Measurements from ENCODE around the gene POLA2.
"Not testable (repeated sequence)": the region's sequence is repeated elsewhere in the genome, so short reads cannot be mapped to it uniquely, and the experiment has no call there.

POLA2 gene

GRCh38 chr11:65248184-65248710 lies 13.5 kb upstream of the POLA2 start:
- H3K4me1 ChIP-seq (ENCODE audit: control insufficient read depth, insufficient read depth, low read length); H3K36me3 ChIP-seq (ENCODE audit: control insufficient read depth, insufficient read depth, low read length); H3K27ac ChIP-seq (ENCODE audit: low read depth, low read length); H3K4me3 ChIP-seq (ENCODE audit: low read length); H3K9ac ChIP-seq (ENCODE audit: low read length); H3K27me3 ChIP-seq (ENCODE audit: control insufficient read depth, insufficient read depth, low read length): not testable (repeated sequence)

GRCh38 chr11:65251476-65251875 lies 10.3 kb upstream of the POLA2 start:
- no peaks in the 10 kb centered on the region for H3K27me3 ChIP-seq (ENCODE audit: control insufficient read depth, insufficient read depth, low read length)
- H3K9ac ChIP-seq (ENCODE audit: low read length) = no peak overlapping the region
- H3K4me1 ChIP-seq (ENCODE audit: control insufficient read depth, insufficient read depth, low read length) = no peaks in the 10 kb centered on the region
- no peak overlapping the region for H3K4me3 ChIP-seq (ENCODE audit: low read length)
- no peaks in the 10 kb centered on the region for H3K36me3 ChIP-seq (ENCODE audit: control insufficient read depth, insufficient read depth, low read length)
- H3K27ac ChIP-seq (ENCODE audit: low read depth, low read length) = no peak overlapping the region

GRCh38 chr11:65254724-65255123 lies 7.0 kb upstream of the POLA2 start:
- no peak overlapping the region for H3K4me3 ChIP-seq (ENCODE audit: low read length)
- no peak overlapping the region for H3K9ac ChIP-seq (ENCODE audit: low read length)
- no peaks in the 10 kb centered on the region for H3K36me3 ChIP-seq (ENCODE audit: control insufficient read depth, insufficient read depth, low read length)
- H3K27ac ChIP-seq (ENCODE audit: low read depth, low read length) = no peak overlapping the region
- H3K27me3 ChIP-seq (ENCODE audit: control insufficient read depth, insufficient read depth, low read length) = no peaks in the 10 kb centered on the region
- no peaks in the 10 kb centered on the region for H3K4me1 ChIP-seq (ENCODE audit: control insufficient read depth, insufficient read depth, low read length)

- H3K27ac ChIP-seq (ENCODE audit: low read depth, low read length) = no peak overlapping the region
- H3K4me1 ChIP-seq (ENCODE audit: control insufficient read depth, insufficient read depth, low read length) = peaks cover 9% of the 10 kb centered on the region
- no peaks in the 10 kb centered on the region for H3K36me3 ChIP-seq (ENCODE audit: control insufficient read depth, insufficient read depth, low read length)
- no peak overlapping the region for H3K9ac ChIP-seq (ENCODE audit: low read length)
- no peak overlapping the region for H3K4me3 ChIP-seq (ENCODE audit: low read length)
- H3K27me3 ChIP-seq (ENCODE audit: control insufficient read depth, insufficient read depth, low read length) = no peaks in the 10 kb centered on the region
Measured at GRCh38 chr11:65258988-65259387, 2.8 kb upstream of the POLA2 start.

- Histone ChIP-seq H3K4me3 (ENCODE audit: low read length) (no peak overlapping the region), H3K9ac (ENCODE audit: low read length) (no peak overlapping the region), H3K36me3 (ENCODE audit: control insufficient read depth, insufficient read depth, low read length) (no peaks in the 10 kb centered on the region), H3K27me3 (ENCODE audit: control insufficient read depth, insufficient read depth, low read length) (no peaks in the 10 kb centered on the region), H3K4me1 (ENCODE audit: control insufficient read depth, insufficient read depth, low read length) (peaks cover 9% of the 10 kb centered on the region), H3K27ac (ENCODE audit: low read depth, low read length) (no peak overlapping the region)
Measured at GRCh38 chr11:65260302-65260701, 1.5 kb upstream of the POLA2 start.

GRCh38 chr11:65260756-65261590 lies 789 bp upstream of the POLA2 start:
- H3K36me3 ChIP-seq (ENCODE audit: control insufficient read depth, insufficient read depth, low read length) = no peaks in the 10 kb centered on the region
- H3K27ac ChIP-seq (ENCODE audit: low read depth, low read length) = peak overlapping the region; percentile 90
- peak overlapping the region; percentile 64 for H3K9ac ChIP-seq (ENCODE audit: low read length)
- H3K4me3 ChIP-seq (ENCODE audit: low read length) = peak overlapping the region; percentile 76
- H3K27me3 ChIP-seq (ENCODE audit: control insufficient read depth, insufficient read depth, low read length) = no peaks in the 10 kb centered on the region
- peaks cover 9% of the 10 kb centered on the region for H3K4me1 ChIP-seq (ENCODE audit: control insufficient read depth, insufficient read depth, low read length)

- peak overlapping the region; percentile 76 for H3K4me3 ChIP-seq (ENCODE audit: low read length)
- H3K27ac ChIP-seq (ENCODE audit: low read depth, low read length) = peak overlapping the region; percentile 86
- peak overlapping the region; percentile 46 for H3K9ac ChIP-seq (ENCODE audit: low read length)
- peaks cover 9% of the 10 kb centered on the region for H3K4me1 ChIP-seq (ENCODE audit: control insufficient read depth, insufficient read depth, low read length)
- H3K27me3 ChIP-seq (ENCODE audit: control insufficient read depth, insufficient read depth, low read length) = no peaks in the 10 kb centered on the region
- H3K36me3 ChIP-seq (ENCODE audit: control insufficient read depth, insufficient read depth, low read length) = no peaks in the 10 kb centered on the region
Measured at GRCh38 chr11:65262381-65262680, 569 bp downstream of the POLA2 start.

- H3K4me3 ChIP-seq (ENCODE audit: low read length) = peak overlapping the region; percentile 76
- no peaks in the 10 kb centered on the region for H3K36me3 ChIP-seq (ENCODE audit: control insufficient read depth, insufficient read depth, low read length)
- H3K9ac ChIP-seq (ENCODE audit: low read length) = no peak overlapping the region
- no peaks in the 10 kb centered on the region for H3K27me3 ChIP-seq (ENCODE audit: control insufficient read depth, insufficient read depth, low read length)
- peak overlapping the region; percentile 86 for H3K27ac ChIP-seq (ENCODE audit: low read depth, low read length)
- peaks cover 9% of the 10 kb centered on the region for H3K4me1 ChIP-seq (ENCODE audit: control insufficient read depth, insufficient read depth, low read length)
Measured at GRCh38 chr11:65262776-65263175, 1.0 kb downstream of the POLA2 start.

- H3K4me3 ChIP-seq (ENCODE audit: low read length); H3K9ac ChIP-seq (ENCODE audit: low read length); H3K36me3 ChIP-seq (ENCODE audit: control insufficient read depth, insufficient read depth, low read length); H3K27me3 ChIP-seq (ENCODE audit: control insufficient read depth, insufficient read depth, low read length); H3K4me1 ChIP-seq (ENCODE audit: control insufficient read depth, insufficient read depth, low read length); H3K27ac ChIP-seq (ENCODE audit: low read depth, low read length): not testable (repeated sequence)
Measured at GRCh38 chr11:65264747-65265146, 3.0 kb downstream of the POLA2 start.

- H3K27ac ChIP-seq (ENCODE audit: low read depth, low read length) = no peak overlapping the region
- peaks cover 3% of the 10 kb centered on the region for H3K36me3 ChIP-seq (ENCODE audit: control insufficient read depth, insufficient read depth, low read length)
- H3K27me3 ChIP-seq (ENCODE audit: control insufficient read depth, insufficient read depth, low read length) = no peaks in the 10 kb centered on the region
- H3K4me3 ChIP-seq (ENCODE audit: low read length) = no peak overlapping the region
- no peak overlapping the region for H3K9ac ChIP-seq (ENCODE audit: low read length)
- H3K4me1 ChIP-seq (ENCODE audit: control insufficient read depth, insufficient read depth, low read length) = peaks cover 6% of the 10 kb centered on the region
Measured at GRCh38 chr11:65266210-65266609, 4.4 kb downstream of the POLA2 start.

- no peak overlapping the region for H3K9ac ChIP-seq (ENCODE audit: low read length)
- peaks cover 17% of the 10 kb centered on the region for H3K4me1 ChIP-seq (ENCODE audit: control insufficient read depth, insufficient read depth, low read length)
- H3K27ac ChIP-seq (ENCODE audit: low read depth, low read length) = no peak overlapping the region
- H3K27me3 ChIP-seq (ENCODE audit: control insufficient read depth, insufficient read depth, low read length) = no peaks in the 10 kb centered on the region
- peaks cover 3% of the 10 kb centered on the region for H3K36me3 ChIP-seq (ENCODE audit: control insufficient read depth, insufficient read depth, low read length)
- H3K4me3 ChIP-seq (ENCODE audit: low read length) = no peak overlapping the region
Measured at GRCh38 chr11:65274735-65275682, 13.2 kb downstream of the POLA2 start.

- H3K36me3 ChIP-seq (ENCODE audit: control insufficient read depth, insufficient read depth, low read length) = peaks cover under 1% of the 10 kb centered on the region
- H3K27ac ChIP-seq (ENCODE audit: low read depth, low read length) = no peak overlapping the region
- H3K4me1 ChIP-seq (ENCODE audit: control insufficient read depth, insufficient read depth, low read length) = peaks cover 17% of the 10 kb centered on the region
- H3K27me3 ChIP-seq (ENCODE audit: control insufficient read depth, insufficient read depth, low read length) = no peaks in the 10 kb centered on the region
- no peak overlapping the region for H3K4me3 ChIP-seq (ENCODE audit: low read length)
- no peak overlapping the region for H3K9ac ChIP-seq (ENCODE audit: low read length)
Measured at GRCh38 chr11:65275906-65276305, 14.1 kb downstream of the POLA2 start.

Measured in rectal smooth muscle tissue (tissue), 1 donor.